PC-3 (cell line): Measurements from ENCODE around the gene NHS. TPM values are rescaled to one million over a fixed set of nuclear protein-coding genes. Genes with fewer than 3 reads are reported as not detected.

ENCODE experiments used
- ATAC-seq: fragments of 200-7000 bp; cut with Tn5 transposase; 2 replicates; pipeline ENCODE4 v1.9.1; 2020; ENCODE audit warnings: mild to moderate bottlenecking, moderate library complexity
- BruUV-seq: library from RNA; stranded (reverse); fragments of 400-500 nt; replicated peaks from 2 replicates; lab custom pipeline; 2021; lab: Mats Ljungman, UMichigan
- CTCF ChIA-PET: fragments of 300-600 bp; sonication (Branson Sonifier 250); formaldehyde crosslinking; loops from one replicate; lab custom pipeline; 2022; ENCODE audit warnings: antibody characterized with exemption; lab: Charles Lee
- POLR2A ChIA-PET: fragments of 300-600 bp; sonication (Branson Sonifier 250); formaldehyde crosslinking; loops from one replicate; lab custom pipeline; 2022; ENCODE audit warnings: antibody characterized with exemption; ENCODE audit not compliant: unreplicated experiment; lab: Charles Lee
- DNase-seq: peaks from one replicate; pipeline ENCODE4 v3.0.0-alpha.2; 2015
- H2AFZ ChIP-seq: fragments of 300-600 bp; sonication (generic); 2 replicates; pipeline ENCODE4 v1.6.0; 2016; ENCODE audit warnings: antibody characterized with exemption, low read length
- H3F3A ChIP-seq: fragments of 300-600 bp; sonication (generic); one replicate; pipeline ENCODE4 v1.6.0; 2017; ENCODE audit warnings: antibody characterized with exemption, low read length, control low read depth, mild to moderate bottlenecking; ENCODE audit not compliant: unreplicated experiment
- H3K27ac ChIP-seq: fragments of 300-600 bp; sonication (generic); 2 replicates; pipeline ENCODE4 v1.5.1; 2016; ENCODE audit warnings: mild to moderate bottlenecking, low read length
- H3K27me3 ChIP-seq: fragments of 300-600 bp; sonication (generic); 2 replicates; pipeline ENCODE4 v1.6.1; 2016; ENCODE audit warnings: low read length, mixed read lengths
- H3K36me3 ChIP-seq: fragments of 300-600 bp; sonication (generic); 2 replicates; pipeline ENCODE4 v1.6.1; 2016; ENCODE audit warnings: low read depth, mixed run types, low read length, mixed read lengths
- H3K4me1 ChIP-seq: fragments of 300-600 bp; sonication (generic); 2 replicates; pipeline ENCODE4 v1.5.1; 2016; ENCODE audit warnings: low read length; ENCODE audit not compliant: insufficient read depth
- H3K4me2 ChIP-seq: fragments of 300-600 bp; sonication (generic); 2 replicates; pipeline ENCODE4 v1.6.0; 2016; ENCODE audit warnings: low read length
- H3K4me3 ChIP-seq: fragments of 300-600 bp; sonication (generic); 2 replicates; pipeline ENCODE4 v1.5.1; 2016; ENCODE audit warnings: mild to moderate bottlenecking, low read length, mixed read lengths
- H3K79me2 ChIP-seq: fragments of 300-600 bp; sonication (generic); 2 replicates; pipeline ENCODE4 v1.6.1; 2017; ENCODE audit warnings: low read length, mixed read lengths
- H3K9ac ChIP-seq: fragments of 300-600 bp; sonication (generic); 2 replicates; pipeline ENCODE4 v1.6.0; 2016; ENCODE audit warnings: mild to moderate bottlenecking, low read length
- H3K9me2 ChIP-seq: fragments of 300-600 bp; sonication (generic); replicated peaks from 2 replicates; pipeline ENCODE4 v1.6.1; 2016; ENCODE audit warnings: mixed run types, low read length, mixed read lengths
- H3K9me3 ChIP-seq: fragments of 300-600 bp; sonication (generic); 2 replicates; pipeline ENCODE4 v1.6.1; 2016; ENCODE audit warnings: low read length, mixed read lengths
- H4K20me1 ChIP-seq: fragments of 300-600 bp; sonication (generic); 2 replicates; pipeline ENCODE4 v1.6.1; 2016; ENCODE audit warnings: low read length, mixed read lengths
- CTCF ChIP-seq: fragments of 300-600 bp; sonication (generic); conservative IDR thresholded peaks from 2 replicates; pipeline ENCODE4 v1.5.1; 2017; ENCODE audit warnings: antibody characterized with exemption, low read depth, mild to moderate bottlenecking, low read length
- EZH2 ChIP-seq: fragments of 300-600 bp; sonication (generic); IDR thresholded peaks from one replicate; pipeline ENCODE4 v1.6.1; 2017; ENCODE audit warnings: antibody characterized with exemption, mild to moderate bottlenecking, low read length; ENCODE audit not compliant: unreplicated experiment
- EZH2phosphoT487 ChIP-seq: fragments of 300-600 bp; sonication (generic); IDR thresholded peaks from 2 replicates; pipeline ENCODE4 v1.6.1; 2018; ENCODE audit warnings: mild to moderate bottlenecking, antibody characterized with exemption, low read length, borderline replicate concordance
- intact Hi-C: fragments of 100-400 bp; cut with micrococcal nuclease; formaldehyde crosslinking; loops from 2 replicates; pipeline ENCODE4 v1.9.0; 2023
- total RNA-seq: library from RNA; depleted of rRNA; stranded (reverse); fragments of >200 nt; gene quantifications from 2 replicates; pipeline ENCODE4 v1.2.3, GENCODE V29; 2014

Gene NHS
- total RNA-seq, 1 experiment from 2014 or later = 4.9 TPM

GRCh38 chrX:17656035-17656418 is 281.0 kb downstream of the NHS start:
- Histone ChIP-seq H3K9ac (no peak overlapping the region), H3K27me3 (no peaks in the 10 kb centered on the region), H3K79me2 (no peaks in the 10 kb centered on the region), H3K9me3 (no peaks in the 10 kb centered on the region), H3K27ac (no peak overlapping the region), H4K20me1 (no peaks in the 10 kb centered on the region), H3K9me2 (no peaks in the 10 kb centered on the region), H3K4me1 (no peaks in the 10 kb centered on the region), H2AFZ (no peak overlapping the region), H3K36me3 (no peaks in the 10 kb centered on the region), H3K4me3 (peak overlapping the region; percentile 47; the same call in 1 of the 2 replicates), H3F3A (no peaks in the 10 kb centered on the region), H3K4me2 (peak overlapping the region; percentile 63)
- ATAC-seq = no peak
- no peak for TF ChIP-seq EZH2phosphoT487
- ChIA-PET POLR2A (no interaction called here), CTCF (no interaction called here)
- no TSS peak for BruUV-seq
- no peak for DNase-seq
- intact Hi-C loops = no loop called here

GRCh38 chrX:17656556-17656955 is 281.6 kb downstream of the NHS start:
- no peaks in the 10 kb centered on the region for H3K4me1 ChIP-seq
- ATAC-seq = no peak
- H3K9me3 ChIP-seq = no peaks in the 10 kb centered on the region
- no peak overlapping the region for H3K4me2 ChIP-seq
- no peaks in the 10 kb centered on the region for H3K27me3 ChIP-seq
- H2AFZ ChIP-seq = no peak overlapping the region
- intact Hi-C loops = no loop called here
- no peaks in the 10 kb centered on the region for H3K79me2 ChIP-seq
- no TSS peak for BruUV-seq
- H3K4me3 ChIP-seq = no peak overlapping the region
- no peak overlapping the region for H3K27ac ChIP-seq
- no peaks in the 10 kb centered on the region for H3F3A ChIP-seq
- H3K9me2 ChIP-seq = no peaks in the 10 kb centered on the region
- CTCF ChIA-PET = no interaction called here
- H4K20me1 ChIP-seq = no peaks in the 10 kb centered on the region
- no peaks in the 10 kb centered on the region for H3K36me3 ChIP-seq
- no peak for DNase-seq
- no peak overlapping the region for H3K9ac ChIP-seq
- POLR2A ChIA-PET = no interaction called here
- no peak for TF ChIP-seq EZH2
- no peak for TF ChIP-seq CTCF
- TF ChIP-seq EZH2phosphoT487 = no peak

GRCh38 chrX:17662391-17662790 is 287.4 kb downstream of the NHS start:
- DNase-seq = no peak
- BruUV-seq = no TSS peak

More at GRCh38 chrX:17662391-17662790, 287.4 kb downstream of the NHS start:
- Histone ChIP-seq H3K4me3 (no peak overlapping the region), H3K27ac (no peak overlapping the region), H3K36me3 (no peaks in the 10 kb centered on the region), H3K79me2 (no peaks in the 10 kb centered on the region), H2AFZ (no peak overlapping the region), H3K4me1 (no peaks in the 10 kb centered on the region), H3K9me2 (no peaks in the 10 kb centered on the region), H3K9ac (no peak overlapping the region), H4K20me1 (no peaks in the 10 kb centered on the region), H3K27me3 (no peaks in the 10 kb centered on the region), H3K9me3 (no peaks in the 10 kb centered on the region), H3F3A (no peaks in the 10 kb centered on the region), H3K4me2 (no peak overlapping the region)
- ATAC-seq = no peak
- intact Hi-C loops = no loop called here
- POLR2A ChIA-PET = no interaction called here
- CTCF ChIA-PET = no interaction called here
- TF ChIP-seq EZH2 (no peak), EZH2phosphoT487 (no peak), CTCF (no peak)
